WTC11 (cell line): ENCODE data around the gene LIX1L. TPM values are rescaled to one million over a fixed set of nuclear protein-coding genes. Genes with fewer than 3 reads are reported as not detected.
A peak's percentile ranks its signal among the peaks of the same experiment; 100 is the strongest.

Experiments
- ATAC-seq: fragments of 200-7000 bp; cut with Tn5 transposase; 2 replicates; pipeline ENCODE4 v1.10.0; 2021; ENCODE audit warnings: mild to moderate bottlenecking, moderate library complexity
- CTCF ChIA-PET: fragments of 300-600 bp; sonication (Branson Sonifier 250); formaldehyde crosslinking; loops from one replicate; lab custom pipeline; 2021; ENCODE audit warnings: antibody characterized with exemption; lab: Charles Lee
- POLR2A ChIA-PET: fragments of 350-600 bp; sonication (Branson Sonifier 250); formaldehyde crosslinking; loops from one replicate; lab custom pipeline; 2021; ENCODE audit warnings: antibody characterized with exemption; lab: Charles Lee
- DNase-seq: peaks from one replicate; pipeline ENCODE4 v3.0.0; 2021; ENCODE audit warnings: low spot score
- H3K27ac Mint-ChIP-seq: 2 replicates; pipeline ENCODE4 v1.8.0; 2021; ENCODE audit warnings: mixed read lengths
- H3K27me3 Mint-ChIP-seq: 2 replicates; pipeline ENCODE4 v1.8.0; 2021; ENCODE audit warnings: low read depth, mild to moderate bottlenecking, moderate library complexity, mixed read lengths
- H3K36me3 Mint-ChIP-seq: 2 replicates; pipeline ENCODE4 v1.8.0; 2021; ENCODE audit warnings: mixed read lengths
- H3K4me1 Mint-ChIP-seq: 2 replicates; pipeline ENCODE4 v1.8.0; 2022; ENCODE audit warnings: mixed read lengths
- H3K4me3 Mint-ChIP-seq: 2 replicates; pipeline ENCODE4 v1.8.0; 2021; ENCODE audit warnings: mild to moderate bottlenecking, moderate library complexity, mixed read lengths
- H3K9me3 Mint-ChIP-seq: 2 replicates; pipeline ENCODE4 v1.8.0; 2021; ENCODE audit warnings: mixed read lengths
- ETV6 ChIP-seq: sonication (generic); formaldehyde crosslinking; IDR thresholded peaks from 2 replicates; pipeline ENCODE4 v1.8.1; 2022; ENCODE audit warnings: mild to moderate bottlenecking, missing genetic modification reagents
- GABPB1 ChIP-seq: sonication (generic); formaldehyde crosslinking; IDR thresholded peaks from 2 replicates; pipeline ENCODE4 v1.8.1; 2023; ENCODE audit warnings: mild to moderate bottlenecking, missing genetic modification reagents
- NFE2L1 ChIP-seq: sonication (generic); formaldehyde crosslinking; IDR thresholded peaks from 2 replicates; pipeline ENCODE4 v1.8.1; 2023; ENCODE audit warnings: missing genetic modification reagents
- NR1H2 ChIP-seq: sonication (generic); formaldehyde crosslinking; IDR thresholded peaks from 2 replicates; pipeline ENCODE4 v1.9.0; 2021; ENCODE audit warnings: mild to moderate bottlenecking, moderate library complexity, missing genetic modification reagents
- PRRX2 ChIP-seq: fragments of 250-450 bp; sonication (Bioruptor Pico); IDR thresholded peaks from 2 replicates; pipeline ENCODE4 v1.8.0; 2021; ENCODE audit warnings: mild to moderate bottlenecking
- SMAD3 ChIP-seq: sonication (generic); formaldehyde crosslinking; IDR thresholded peaks from 2 replicates; pipeline ENCODE4 v1.8.0; 2022; ENCODE audit warnings: missing genetic modification reagents, mild to moderate bottlenecking, borderline replicate concordance
- TEAD4 ChIP-seq: sonication (generic); formaldehyde crosslinking; IDR thresholded peaks from 2 replicates; pipeline ENCODE4 v1.8.0; 2022; ENCODE audit warnings: mild to moderate bottlenecking, missing genetic modification reagents
- TP53 ChIP-seq: sonication (generic); formaldehyde crosslinking; IDR thresholded peaks from 2 replicates; pipeline ENCODE4 v1.8.1; 2023; ENCODE audit warnings: mild to moderate bottlenecking, missing genetic modification reagents
- ZNF232 ChIP-seq: sonication (generic); formaldehyde crosslinking; IDR thresholded peaks from 2 replicates; pipeline ENCODE4 v1.8.0; 2022; ENCODE audit warnings: mild to moderate bottlenecking, missing genetic modification reagents
- total RNA-seq: library from RNA; stranded (reverse); gene quantifications from 3 replicates; pipeline ENCODE4 v1.2.3, GENCODE V29; 2021
- TF ChIP-seq, protein P1 (sequence below): sonication (generic); formaldehyde crosslinking; conservative IDR thresholded peaks from 2 replicates; pipeline ENCODE4 v1.8.1; 2022; ENCODE audit warnings: mild to moderate bottlenecking, missing genetic modification reagents
- TF ChIP-seq, protein P2 (sequence below): fragments of 250-450 bp; sonication (Bioruptor Pico); conservative IDR thresholded peaks from 2 replicates; pipeline ENCODE4 v1.9.0; 2021; ENCODE audit warnings: mild to moderate bottlenecking
- TF ChIP-seq, protein P3 (sequence below): fragments of 250-450 bp; sonication (Bioruptor Pico); IDR thresholded peaks from 2 replicates; pipeline ENCODE4 v1.9.0; 2021; ENCODE audit warnings: moderate library complexity, mild to moderate bottlenecking, inconsistent platforms, borderline replicate concordance
- TF ChIP-seq, protein P4 (sequence below): sonication (generic); formaldehyde crosslinking; IDR thresholded peaks from 2 replicates; pipeline ENCODE4 v1.8.1; 2023; ENCODE audit warnings: mild to moderate bottlenecking, moderate library complexity, missing genetic modification reagents
- TF ChIP-seq, protein P5 (sequence below): fragments of 250-450 bp; sonication (Bioruptor Pico); IDR thresholded peaks from 2 replicates; pipeline ENCODE4 v1.8.0; 2021; ENCODE audit warnings: mild to moderate bottlenecking
- TF ChIP-seq, protein P6 (sequence below): fragments of 250-450 bp; sonication (Bioruptor Pico); IDR thresholded peaks from 2 replicates; pipeline ENCODE4 v1.9.0; 2021; ENCODE audit warnings: mild to moderate bottlenecking
- TF ChIP-seq, protein P7 (sequence below): sonication (generic); formaldehyde crosslinking; IDR thresholded peaks from 2 replicates; pipeline ENCODE4 v1.8.0; 2023; ENCODE audit warnings: missing genetic modification reagents

Gene LIX1L
- total RNA-seq, 1 experiment from 2014 or later: 3.0 TPM

DNA sequence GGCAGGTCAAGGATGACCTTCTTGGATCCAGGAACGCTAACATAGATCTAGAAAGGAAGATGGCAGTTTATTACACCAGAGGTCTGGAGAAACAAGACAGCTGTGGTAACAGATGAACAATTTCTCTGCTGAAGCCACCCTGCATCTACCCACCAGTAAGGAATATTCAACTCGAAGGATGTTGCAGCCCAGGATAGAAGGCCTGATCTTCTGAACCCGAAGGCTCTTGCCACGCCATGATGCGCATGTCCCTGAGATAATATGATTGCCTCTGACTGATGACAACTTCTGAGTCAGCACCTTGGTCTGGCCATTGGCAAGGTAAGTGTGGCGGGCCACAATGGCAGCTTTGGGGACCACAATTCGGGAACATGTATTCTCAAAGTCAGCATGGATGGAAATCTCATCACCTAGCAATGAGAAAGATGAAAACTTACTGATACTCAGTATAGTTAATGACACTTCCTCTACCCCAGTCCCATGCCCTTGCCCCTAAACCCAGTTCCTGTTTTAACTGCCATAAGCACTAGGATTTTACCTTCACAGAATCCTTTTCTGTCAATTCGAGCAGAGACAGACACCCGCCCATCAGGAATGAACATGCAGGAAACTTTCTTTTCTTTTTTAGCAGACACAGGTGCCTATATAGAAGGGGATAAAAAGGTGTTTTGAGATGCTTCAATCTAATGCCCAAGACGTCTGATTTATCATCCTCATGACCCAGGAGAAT is 36.7 kb upstream of the LIX1L start (continued):
- TF ChIP-seq, protein P1, sequence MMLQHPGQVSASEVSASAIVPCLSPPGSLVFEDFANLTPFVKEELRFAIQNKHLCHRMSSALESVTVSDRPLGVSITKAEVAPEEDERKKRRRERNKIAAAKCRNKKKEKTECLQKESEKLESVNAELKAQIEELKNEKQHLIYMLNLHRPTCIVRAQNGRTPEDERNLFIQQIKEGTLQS (CRISPR knock-in tag): no peak
- TF ChIP-seq, all 79 proteins: peak for 1

DNA sequence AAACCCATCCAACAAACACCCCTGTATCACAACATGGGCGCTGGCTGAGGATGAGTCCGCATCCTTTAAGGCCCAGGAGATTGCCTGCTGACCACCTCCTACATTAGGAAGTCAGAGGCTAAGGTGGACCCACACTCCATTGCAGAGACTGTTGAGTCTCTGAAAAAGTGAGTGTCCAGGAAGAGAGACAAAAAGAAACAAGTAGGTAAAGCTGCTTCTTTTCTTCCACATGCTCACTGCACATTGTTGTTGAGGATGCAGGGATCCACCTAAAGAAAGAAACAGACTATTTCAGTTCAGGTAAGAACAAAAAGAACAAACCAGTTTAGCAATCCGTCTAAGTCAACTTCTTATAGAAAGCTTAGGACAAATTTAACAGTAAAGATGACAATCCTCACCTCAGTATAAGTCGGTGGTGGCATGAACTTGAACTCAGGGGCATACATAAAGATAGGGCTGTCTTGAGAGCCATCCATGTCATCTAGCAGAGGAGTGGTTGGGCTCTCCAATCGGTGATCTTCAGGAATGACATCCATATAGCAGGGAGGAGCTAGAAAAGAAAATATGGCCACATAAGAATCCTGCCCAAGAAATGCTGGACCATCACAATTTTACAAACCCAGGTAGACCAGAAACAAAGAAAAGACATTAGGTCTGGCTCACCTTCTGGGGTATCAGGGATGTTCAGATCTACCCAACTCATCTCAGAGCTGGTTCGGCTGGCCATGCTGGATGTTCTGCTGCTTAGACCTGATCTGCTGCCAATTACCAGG is 36.0 kb upstream of the LIX1L start:
- TF ChIP-seq PRRX2 (CRISPR knock-in tag) (no peak), TP53 (CRISPR knock-in tag) (no peak), SMAD3 (CRISPR knock-in tag) (no peak)
- TF ChIP-seq, protein P2, sequence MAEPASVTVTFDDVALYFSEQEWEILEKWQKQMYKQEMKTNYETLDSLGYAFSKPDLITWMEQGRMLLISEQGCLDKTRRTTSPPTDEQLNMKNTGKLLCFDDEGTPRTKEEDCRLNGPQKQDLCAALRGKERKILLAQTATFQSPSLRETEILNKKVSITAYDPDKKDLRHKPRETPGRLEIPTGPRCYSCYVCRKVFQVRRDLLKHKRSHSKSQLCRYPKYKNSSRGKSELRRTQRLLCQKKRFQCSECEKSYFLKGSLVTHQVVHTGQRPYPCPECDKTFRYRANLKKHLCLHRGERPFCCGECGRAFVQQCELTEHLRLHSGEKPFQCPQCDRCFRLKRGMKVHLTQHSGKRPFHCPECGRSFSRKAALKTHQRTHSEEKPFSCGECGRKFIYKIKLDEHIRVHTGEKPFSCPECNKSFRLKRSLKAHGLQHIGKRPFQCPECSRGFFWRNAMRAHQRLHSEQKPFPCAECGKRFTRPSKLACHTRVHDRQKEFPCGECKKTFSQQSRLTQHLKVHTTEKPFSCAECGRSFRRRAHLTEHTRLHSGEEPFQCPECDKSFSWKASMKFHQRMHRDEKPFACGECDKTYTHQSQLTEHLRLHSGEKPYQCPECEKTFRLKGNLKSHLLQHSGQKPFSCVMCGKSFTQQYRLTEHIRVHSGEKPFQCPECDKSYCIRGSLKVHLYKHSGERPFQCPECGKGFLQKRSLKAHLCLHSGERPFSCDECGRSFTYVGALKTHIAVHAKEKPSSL (CRISPR knock-in tag): no peak
- ChIA-PET CTCF (interaction anchor here (0.8 to 1.3 kb wide), 2 partner anchors 14 to 16 kb away, joined by 3 read pairs; no protein-coding TSS in a partner anchor), POLR2A (interaction anchor here (1.3 kb wide), 1 partner anchor 14 kb away, joined by 5 read pairs; no protein-coding TSS in a partner anchor)
- H3K9me3 Mint-ChIP-seq: no peaks in the 10 kb centered on the region
- H3K4me1 Mint-ChIP-seq: peaks cover 69% of the 10 kb centered on the region
- H3K4me3 Mint-ChIP-seq: peak overlapping the region; percentile 98
- ATAC-seq (no peak), DNase-seq (no peak)
- peaks cover 41% of the 10 kb centered on the region for H3K36me3 Mint-ChIP-seq
- no peaks in the 10 kb centered on the region for H3K27me3 Mint-ChIP-seq
- H3K27ac Mint-ChIP-seq: peak overlapping the region; percentile 75

DNA sequence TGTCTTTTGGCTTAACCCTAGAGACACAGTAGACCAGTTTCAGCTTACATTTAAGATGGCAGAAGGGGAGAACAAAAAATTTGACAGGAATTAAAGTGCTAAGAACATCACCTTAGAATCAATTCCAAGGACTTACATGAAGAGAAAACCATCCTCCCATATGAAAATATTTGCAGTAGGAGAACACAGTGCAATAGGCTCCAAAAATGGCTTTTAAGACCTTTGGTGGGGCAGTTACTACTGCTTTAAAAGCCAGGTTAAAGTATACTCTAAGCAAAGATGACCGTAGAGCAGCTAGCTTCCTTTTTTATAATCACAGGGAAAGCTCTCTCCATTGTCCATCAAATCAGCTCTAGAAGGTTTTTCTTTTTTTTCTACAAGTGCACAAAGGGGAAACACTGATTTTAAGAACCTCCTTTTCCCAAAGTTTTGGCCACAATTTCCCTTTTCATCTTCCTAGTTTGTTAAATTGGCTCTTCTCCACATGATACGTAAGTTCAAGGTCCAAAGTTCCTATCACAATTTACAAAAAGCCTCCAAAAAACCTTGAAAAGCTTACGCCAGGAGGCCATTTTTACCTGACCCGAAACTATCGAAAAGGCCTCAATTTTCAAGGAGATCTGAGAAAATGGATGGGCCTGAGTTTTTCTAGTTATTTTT is 35.3 kb upstream of the LIX1L start:
- Mint-ChIP-seq H3K4me1 (peaks cover 62% of the 10 kb centered on the region), H3K4me3 (peak overlapping the region; percentile 98)

More for the DNA sequence above, 35.3 kb upstream of the LIX1L start:
- no peaks in the 10 kb centered on the region for H3K27me3 Mint-ChIP-seq
- CTCF ChIA-PET: interaction anchor here (0.8 kb wide), 1 partner anchor 14 kb away, joined by 3 read pairs; no protein-coding TSS in a partner anchor
- DNase-seq: no peak
- ATAC-seq: no peak
- H3K27ac Mint-ChIP-seq: peak overlapping the region; percentile 80
- H3K36me3 Mint-ChIP-seq: peaks cover 41% of the 10 kb centered on the region
- no peaks in the 10 kb centered on the region for H3K9me3 Mint-ChIP-seq
- TF ChIP-seq NFE2L1 (CRISPR knock-in tag) (no peak), TEAD4 (CRISPR knock-in tag) (no peak), ETV6 (CRISPR knock-in tag) (no peak), ZNF232 (CRISPR knock-in tag) (no peak), GABPB1 (CRISPR knock-in tag) (no peak), NR1H2 (CRISPR knock-in tag) (no peak)
- TF ChIP-seq, protein P3, sequence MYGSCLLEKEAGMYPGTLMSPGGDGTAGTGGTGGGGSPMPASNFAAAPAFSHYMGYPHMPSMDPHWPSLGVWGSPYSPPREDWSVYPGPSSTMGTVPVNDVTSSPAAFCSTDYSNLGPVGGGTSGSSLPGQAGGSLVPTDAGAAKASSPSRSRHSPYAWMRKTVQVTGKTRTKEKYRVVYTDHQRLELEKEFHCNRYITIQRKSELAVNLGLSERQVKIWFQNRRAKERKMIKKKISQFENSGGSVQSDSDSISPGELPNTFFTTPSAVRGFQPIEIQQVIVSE (CRISPR knock-in tag): no peak
- TF ChIP-seq, protein P4, sequence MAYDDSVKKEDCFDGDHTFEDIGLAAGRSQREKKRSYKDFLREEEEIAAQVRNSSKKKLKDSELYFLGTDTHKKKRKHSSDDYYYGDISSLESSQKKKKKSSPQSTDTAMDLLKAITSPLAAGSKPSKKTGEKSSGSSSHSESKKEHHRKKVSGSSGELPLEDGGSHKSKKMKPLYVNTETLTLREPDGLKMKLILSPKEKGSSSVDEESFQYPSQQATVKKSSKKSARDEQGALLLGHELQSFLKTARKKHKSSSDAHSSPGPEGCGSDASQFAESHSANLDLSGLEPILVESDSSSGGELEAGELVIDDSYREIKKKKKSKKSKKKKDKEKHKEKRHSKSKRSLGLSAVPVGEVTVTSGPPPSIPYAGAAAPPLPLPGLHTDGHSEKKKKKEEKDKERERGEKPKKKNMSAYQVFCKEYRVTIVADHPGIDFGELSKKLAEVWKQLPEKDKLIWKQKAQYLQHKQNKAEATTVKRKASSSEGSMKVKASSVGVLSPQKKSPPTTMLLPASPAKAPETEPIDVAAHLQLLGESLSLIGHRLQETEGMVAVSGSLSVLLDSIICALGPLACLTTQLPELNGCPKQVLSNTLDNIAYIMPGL (CRISPR knock-in tag): no peak
- TF ChIP-seq, protein P5, sequence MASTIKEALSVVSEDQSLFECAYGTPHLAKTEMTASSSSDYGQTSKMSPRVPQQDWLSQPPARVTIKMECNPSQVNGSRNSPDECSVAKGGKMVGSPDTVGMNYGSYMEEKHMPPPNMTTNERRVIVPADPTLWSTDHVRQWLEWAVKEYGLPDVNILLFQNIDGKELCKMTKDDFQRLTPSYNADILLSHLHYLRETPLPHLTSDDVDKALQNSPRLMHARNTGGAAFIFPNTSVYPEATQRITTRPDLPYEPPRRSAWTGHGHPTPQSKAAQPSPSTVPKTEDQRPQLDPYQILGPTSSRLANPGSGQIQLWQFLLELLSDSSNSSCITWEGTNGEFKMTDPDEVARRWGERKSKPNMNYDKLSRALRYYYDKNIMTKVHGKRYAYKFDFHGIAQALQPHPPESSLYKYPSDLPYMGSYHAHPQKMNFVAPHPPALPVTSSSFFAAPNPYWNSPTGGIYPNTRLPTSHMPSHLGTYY (CRISPR knock-in tag): no peak
- TF ChIP-seq, protein P6, sequence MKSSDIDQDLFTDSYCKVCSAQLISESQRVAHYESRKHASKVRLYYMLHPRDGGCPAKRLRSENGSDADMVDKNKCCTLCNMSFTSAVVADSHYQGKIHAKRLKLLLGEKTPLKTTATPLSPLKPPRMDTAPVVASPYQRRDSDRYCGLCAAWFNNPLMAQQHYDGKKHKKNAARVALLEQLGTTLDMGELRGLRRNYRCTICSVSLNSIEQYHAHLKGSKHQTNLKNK (CRISPR knock-in tag): no peak
- TF ChIP-seq, protein P7, sequence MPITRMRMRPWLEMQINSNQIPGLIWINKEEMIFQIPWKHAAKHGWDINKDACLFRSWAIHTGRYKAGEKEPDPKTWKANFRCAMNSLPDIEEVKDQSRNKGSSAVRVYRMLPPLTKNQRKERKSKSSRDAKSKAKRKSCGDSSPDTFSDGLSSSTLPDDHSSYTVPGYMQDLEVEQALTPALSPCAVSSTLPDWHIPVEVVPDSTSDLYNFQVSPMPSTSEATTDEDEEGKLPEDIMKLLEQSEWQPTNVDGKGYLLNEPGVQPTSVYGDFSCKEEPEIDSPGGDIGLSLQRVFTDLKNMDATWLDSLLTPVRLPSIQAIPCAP (CRISPR knock-in tag): no peak
- TF ChIP-seq, all 79 proteins: peak for 0
- POLR2A ChIA-PET: interaction anchor here (1.3 kb wide), 1 partner anchor 13 kb away, joined by 5 read pairs; no protein-coding TSS in a partner anchor
